ENCODE results near the gene DEK. TPM values are rescaled to one million over a fixed set of nuclear protein-coding genes. Genes with fewer than 3 reads are reported as not detected.

The DEK gene
- total and polyA plus RNA-seq, 2 of the 13 experiments (the other 11 are each of a cell fraction or from before 2014, with no cell fraction given) = 53.2 to 276 TPM

DNA sequence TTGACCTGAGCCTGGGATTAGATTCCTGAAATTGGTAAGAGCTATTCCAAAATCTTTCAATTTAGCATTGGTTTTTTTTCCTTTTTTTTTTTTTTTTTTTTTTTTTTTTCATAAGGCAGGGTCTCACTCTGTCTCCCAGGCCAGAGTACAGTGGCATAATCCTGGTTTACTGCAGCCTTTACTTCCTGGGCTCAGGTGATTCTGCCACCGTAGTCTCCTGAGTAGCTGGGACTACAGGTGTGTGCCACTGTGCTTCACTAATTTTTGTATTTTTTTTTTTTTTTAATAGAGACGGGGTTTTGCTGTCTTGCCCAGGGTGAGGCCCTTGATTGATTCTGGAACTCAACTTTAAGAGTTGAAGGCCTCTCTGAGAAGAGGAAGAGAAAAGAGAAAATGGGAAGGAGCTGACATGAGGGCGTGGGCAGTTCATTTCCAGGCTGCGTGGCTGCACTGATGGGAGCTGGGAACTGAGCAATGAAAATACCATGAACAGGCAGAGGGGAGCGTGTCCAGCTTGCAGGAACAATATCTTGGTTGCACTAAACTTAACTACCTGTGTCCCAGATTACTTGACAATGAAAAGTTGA, 84.5 kb downstream of the DEK start:
- H2AFZ ChIP-seq (ENCODE audit: low read length) = no peak overlapping the region
- no peaks in the 10 kb centered on the region for H3K36me3 ChIP-seq (replicated peaks in 1 of 2; ENCODE audit: control insufficient read depth in 1 of 2, insufficient read depth in 2 of 2, low read length in 2 of 2)
- no peak overlapping the region for H3K4me3 ChIP-seq (replicated peaks in 1 of 3; ENCODE audit: insufficient read depth in 1 of 3, low read depth in 2 of 3, low read length in 3 of 3)
- no peak for FAIRE-seq
- ATAC-seq = no peak
- no peak overlapping the region for H3K4me2 ChIP-seq (ENCODE audit: low read depth, low read length)
- ChIA-PET POLR2A (no interaction called here), CTCF (ENCODE audit: low intra/inter-chr PET ratio, low total read pairs) (no interaction called here)
- no peak overlapping the region for H3K9ac ChIP-seq (ENCODE audit: insufficient read depth, low read depth, low read length)
- no peaks in the 10 kb centered on the region for H4K20me1 ChIP-seq (ENCODE audit: insufficient read depth, low read length)
- no peak overlapping the region for H3K27ac ChIP-seq (ENCODE audit: extremely low read length, insufficient read depth, low read length)
- no TSS peak for BruUV-seq (replicated peaks)
- H3K9me3 ChIP-seq (ENCODE audit: low read length) = no peaks in the 10 kb centered on the region
- DNase-seq (ENCODE audit: low spot score) = no peak
- H3K27me3 ChIP-seq (ENCODE audit: control insufficient read depth in 1 of 2, insufficient read depth in 2 of 2, low read length in 2 of 2) = no peaks in the 10 kb centered on the region
- TF ChIP-seq PAWR (CRISPR knock-in tag; IDR thresholded peaks at IDR 0.05; ENCODE audit: borderline replicate concordance) = no peak
- intact Hi-C loops (cut with micrococcal nuclease; ENCODE audit: unreplicated experiment) = no loop called here
- no peaks in the 10 kb centered on the region for H3K4me1 ChIP-seq (ENCODE audit: insufficient read depth, low read length)
- in situ Hi-C loops (cut with HindIII; ENCODE audit: extremely low pct_ligation_motif_present, low pct_unique_long_range_greater_than_20kb) = no loop called here
- H3K79me2 ChIP-seq (ENCODE audit: insufficient read depth, low read length) = no peaks in the 10 kb centered on the region
- 96% methylated on average over 5 of the region's 5 CpGs for WGBS (ENCODE audit: low lambda C conversion rate)

DNA sequence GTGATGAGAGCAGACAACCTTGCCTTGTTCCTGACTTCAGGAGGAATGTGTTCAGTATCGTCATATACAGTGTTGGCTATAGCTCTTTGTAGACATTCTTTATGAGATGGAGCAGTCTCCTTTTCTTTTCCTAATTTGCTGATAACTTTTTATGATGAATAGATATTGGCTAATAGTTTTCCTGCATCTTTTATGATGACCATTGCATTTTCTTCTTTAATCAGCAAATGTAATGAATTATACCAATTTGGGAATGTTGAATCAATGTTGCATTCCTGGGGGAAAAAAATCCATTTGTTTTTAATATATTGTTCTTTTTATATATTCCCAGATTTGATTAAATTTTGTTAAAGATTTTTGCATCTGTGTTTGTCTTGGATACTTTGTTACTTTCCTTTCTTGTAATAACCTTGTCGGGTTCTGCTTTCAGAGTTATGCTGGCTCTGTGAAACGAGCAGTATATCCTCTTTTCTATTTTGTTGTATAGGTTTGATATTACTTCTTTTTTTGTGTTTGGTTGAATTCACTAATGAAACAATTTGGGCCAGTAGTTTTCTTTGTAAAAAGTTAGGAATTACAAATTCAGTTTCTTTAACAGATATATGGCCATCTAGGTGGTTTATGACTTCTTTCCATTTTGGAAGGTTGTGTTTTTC, 85.2 kb downstream of the DEK start:
- no peak overlapping the region for H3K27ac ChIP-seq (ENCODE audit: extremely low read length, insufficient read depth, low read length)
- BruUV-seq (replicated peaks) = no TSS peak
- no peak overlapping the region for H2AFZ ChIP-seq (ENCODE audit: low read length)
- DNase-seq (ENCODE audit: low spot score) (no peak), ATAC-seq (no peak), FAIRE-seq (no peak)
- no peak overlapping the region for H3K9ac ChIP-seq (ENCODE audit: insufficient read depth, low read depth, low read length)
- POLR2A ChIA-PET = no interaction called here
- intact Hi-C loops (cut with micrococcal nuclease; ENCODE audit: unreplicated experiment) = no loop called here
- no peaks in the 10 kb centered on the region for H3K79me2 ChIP-seq (ENCODE audit: insufficient read depth, low read length)
- peak; percentile 93 for TF ChIP-seq MAFF (IDR thresholded peaks at IDR 0.05; ENCODE audit: low read depth, low read length)
- no peak for TF ChIP-seq CREM (IDR thresholded peaks at IDR 0.05)
- TF ChIP-seq CREM (CRISPR knock-in tag; IDR thresholded peaks at IDR 0.05) = no peak
- TF ChIP-seq CEBPB (IDR thresholded peaks at IDR 0.05; ENCODE audit: borderline replicate concordance, low read depth, low read length) = no peak
- TF ChIP-seq MAFK (conservative IDR thresholded peaks at IDR 0.05 in 1 of 2, IDR thresholded peaks at IDR 0.05 in 1 of 2; ENCODE audit: low read length in 2 of 2) = peak; percentile 90 to 95
- TF ChIP-seq SALL1 (CRISPR knock-in tag; IDR thresholded peaks at IDR 0.05) = no peak
- no peak for TF ChIP-seq SOX13 (IDR thresholded peaks at IDR 0.05)
- TF ChIP-seq SOX13 (CRISPR knock-in tag; conservative IDR thresholded peaks at IDR 0.05 in 1 of 2, IDR thresholded peaks at IDR 0.05 in 1 of 2) = no peak
- TF ChIP-seq FOXK2 (IDR thresholded peaks at IDR 0.05) = no peak
- TF ChIP-seq HMGXB3 (CRISPR knock-in tag; IDR thresholded peaks at IDR 0.05; ENCODE audit: borderline replicate concordance) = no peak
- H3K36me3 ChIP-seq (replicated peaks in 1 of 2; ENCODE audit: control insufficient read depth in 1 of 2, insufficient read depth in 2 of 2, low read length in 2 of 2) = no peaks in the 10 kb centered on the region
- H3K9me3 ChIP-seq (ENCODE audit: low read length) = no peaks in the 10 kb centered on the region
- 94% methylated on average over 3 of the region's 3 CpGs for WGBS (ENCODE audit: low lambda C conversion rate)
- in situ Hi-C loops (cut with HindIII; ENCODE audit: extremely low pct_ligation_motif_present, low pct_unique_long_range_greater_than_20kb) = no loop called here
- H3K4me2 ChIP-seq (ENCODE audit: low read depth, low read length) = no peak overlapping the region
- H3K4me3 ChIP-seq (replicated peaks in 1 of 3; ENCODE audit: insufficient read depth in 1 of 3, low read depth in 2 of 3, low read length in 3 of 3) = no peak overlapping the region
- H3K4me1 ChIP-seq (ENCODE audit: insufficient read depth, low read length) = no peaks in the 10 kb centered on the region
- H3K27me3 ChIP-seq (ENCODE audit: control insufficient read depth in 1 of 2, insufficient read depth in 2 of 2, low read length in 2 of 2) = no peaks in the 10 kb centered on the region
- CTCF ChIA-PET (ENCODE audit: low intra/inter-chr PET ratio, low total read pairs) = no interaction called here
- no peaks in the 10 kb centered on the region for H4K20me1 ChIP-seq (ENCODE audit: insufficient read depth, low read length)
